ENCODE results near the gene TMEM145.

TMEM145 gene

DNA sequence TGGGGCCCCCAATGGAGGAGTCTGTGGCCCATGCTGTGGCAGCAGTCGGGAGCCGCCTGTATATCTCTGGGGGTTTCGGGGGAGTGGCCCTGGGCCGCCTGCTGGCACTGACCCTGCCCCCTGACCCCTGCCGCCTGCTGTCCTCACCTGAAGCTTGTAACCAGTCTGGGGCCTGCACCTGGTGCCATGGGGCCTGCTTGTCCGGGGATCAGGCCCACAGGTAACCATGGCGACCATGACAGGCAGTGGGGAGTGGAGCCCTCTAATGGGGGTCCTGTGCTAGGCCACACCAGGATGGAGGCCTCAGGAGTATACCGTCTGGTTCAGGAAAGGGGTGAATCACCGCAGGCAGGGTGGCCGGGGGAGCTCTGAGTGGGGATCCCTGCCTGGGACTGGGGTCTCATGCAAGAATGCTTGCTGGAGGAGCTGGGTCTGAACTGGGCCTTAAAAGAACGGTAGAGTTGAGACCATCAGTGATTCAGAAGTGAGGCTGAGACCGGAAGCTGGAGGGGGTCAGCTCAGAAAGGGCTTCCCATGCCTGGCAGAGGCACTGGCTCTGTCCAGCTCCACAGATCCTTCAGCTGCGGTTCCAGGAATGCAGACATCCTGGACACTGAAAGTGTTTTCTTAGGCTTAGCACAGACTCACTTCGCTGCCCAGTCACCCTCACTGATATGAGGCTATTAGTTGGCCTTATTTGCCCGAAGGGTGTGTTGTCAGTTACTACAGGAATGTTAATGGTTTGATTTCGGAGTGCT lies 47.9 kb downstream of the TMEM145 start:
- Histone ChIP-seq H3K4me2 (ENCODE audit: low read length) (no peak overlapping the region), H3K9ac (ENCODE audit: low read length) (no peak overlapping the region), H3F3A (ENCODE audit: insufficient read depth, low read length) (no peaks in the 10 kb centered on the region), H3K27me3 (ENCODE audit: insufficient read depth, low read length) (no peaks in the 10 kb centered on the region), H3K9me3 (ENCODE audit: low read length) (peaks cover 12% of the 10 kb centered on the region), H2AFZ (ENCODE audit: low read length) (no peak overlapping the region), H4K20me1 (ENCODE audit: insufficient read depth, low read length) (no peaks in the 10 kb centered on the region), H3K79me2 (ENCODE audit: insufficient read depth, low read length) (no peaks in the 10 kb centered on the region), H3K36me3 (ENCODE audit: insufficient read depth, low read length) (peaks cover 19% of the 10 kb centered on the region), H3K4me1 (ENCODE audit: insufficient read depth, low read length, severe bottlenecking) (peaks cover 18% of the 10 kb centered on the region), H3K9me2 (ENCODE audit: low read depth, low read length) (no peaks in the 10 kb centered on the region), H3K27ac (ENCODE audit: low read depth, low read length, poor library complexity, severe bottlenecking) (no peak overlapping the region), H3K4me3 (ENCODE audit: low read depth, low read length, poor library complexity, severe bottlenecking) (no peak overlapping the region)
- TF ChIP-seq EZH2 (IDR thresholded peaks at IDR 0.05; ENCODE audit: borderline replicate concordance, low read length) = no peak
- TF ChIP-seq, protein P1, sequence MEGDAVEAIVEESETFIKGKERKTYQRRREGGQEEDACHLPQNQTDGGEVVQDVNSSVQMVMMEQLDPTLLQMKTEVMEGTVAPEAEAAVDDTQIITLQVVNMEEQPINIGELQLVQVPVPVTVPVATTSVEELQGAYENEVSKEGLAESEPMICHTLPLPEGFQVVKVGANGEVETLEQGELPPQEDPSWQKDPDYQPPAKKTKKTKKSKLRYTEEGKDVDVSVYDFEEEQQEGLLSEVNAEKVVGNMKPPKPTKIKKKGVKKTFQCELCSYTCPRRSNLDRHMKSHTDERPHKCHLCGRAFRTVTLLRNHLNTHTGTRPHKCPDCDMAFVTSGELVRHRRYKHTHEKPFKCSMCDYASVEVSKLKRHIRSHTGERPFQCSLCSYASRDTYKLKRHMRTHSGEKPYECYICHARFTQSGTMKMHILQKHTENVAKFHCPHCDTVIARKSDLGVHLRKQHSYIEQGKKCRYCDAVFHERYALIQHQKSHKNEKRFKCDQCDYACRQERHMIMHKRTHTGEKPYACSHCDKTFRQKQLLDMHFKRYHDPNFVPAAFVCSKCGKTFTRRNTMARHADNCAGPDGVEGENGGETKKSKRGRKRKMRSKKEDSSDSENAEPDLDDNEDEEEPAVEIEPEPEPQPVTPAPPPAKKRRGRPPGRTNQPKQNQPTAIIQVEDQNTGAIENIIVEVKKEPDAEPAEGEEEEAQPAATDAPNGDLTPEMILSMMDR (IDR thresholded peaks at IDR 0.05; ENCODE audit: low read length) = peak; percentile 31

DNA sequence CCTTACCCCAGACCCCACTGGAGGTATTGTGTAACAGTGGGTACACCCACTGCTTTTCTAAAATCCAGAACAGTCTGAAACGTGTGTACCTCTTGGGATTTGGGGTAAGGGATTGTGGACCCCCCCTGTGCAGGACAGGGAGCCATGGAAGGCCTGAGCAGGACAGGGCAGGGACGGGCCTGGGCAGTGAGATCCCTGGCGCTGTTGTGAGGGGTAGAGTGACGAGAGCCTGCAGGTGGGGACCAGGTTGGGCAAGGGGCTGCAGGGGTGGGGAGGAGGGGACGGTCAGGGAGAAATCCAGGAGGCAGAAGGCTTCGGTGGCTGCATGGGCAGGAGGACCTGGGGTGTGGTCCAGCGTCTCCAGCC lies 48.4 kb downstream of the TMEM145 start:
- no peak overlapping the region for H3K9ac ChIP-seq (ENCODE audit: low read length)
- TF ChIP-seq, protein P1 (IDR thresholded peaks at IDR 0.05; ENCODE audit: low read length) = no peak
- TF ChIP-seq EZH2 (IDR thresholded peaks at IDR 0.05; ENCODE audit: borderline replicate concordance, low read length) = no peak
- no peak overlapping the region for H3K4me2 ChIP-seq (ENCODE audit: low read length)
- H3K36me3 ChIP-seq (ENCODE audit: insufficient read depth, low read length) = peaks cover 19% of the 10 kb centered on the region
- no peak overlapping the region for H3K27ac ChIP-seq (ENCODE audit: low read depth, low read length, poor library complexity, severe bottlenecking)
- H3K4me1 ChIP-seq (ENCODE audit: insufficient read depth, low read length, severe bottlenecking) = peaks cover 18% of the 10 kb centered on the region
- no peak overlapping the region for H3K4me3 ChIP-seq (ENCODE audit: low read depth, low read length, poor library complexity, severe bottlenecking)
- H2AFZ ChIP-seq (ENCODE audit: low read length) = no peak overlapping the region
- peaks cover 12% of the 10 kb centered on the region for H3K9me3 ChIP-seq (ENCODE audit: low read length)
- no peaks in the 10 kb centered on the region for H3K79me2 ChIP-seq (ENCODE audit: insufficient read depth, low read length)
- H3K27me3 ChIP-seq (ENCODE audit: insufficient read depth, low read length) = no peaks in the 10 kb centered on the region
- no peaks in the 10 kb centered on the region for H4K20me1 ChIP-seq (ENCODE audit: insufficient read depth, low read length)
- no peaks in the 10 kb centered on the region for H3F3A ChIP-seq (ENCODE audit: insufficient read depth, low read length)
- H3K9me2 ChIP-seq (ENCODE audit: low read depth, low read length) = no peaks in the 10 kb centered on the region

DNA sequence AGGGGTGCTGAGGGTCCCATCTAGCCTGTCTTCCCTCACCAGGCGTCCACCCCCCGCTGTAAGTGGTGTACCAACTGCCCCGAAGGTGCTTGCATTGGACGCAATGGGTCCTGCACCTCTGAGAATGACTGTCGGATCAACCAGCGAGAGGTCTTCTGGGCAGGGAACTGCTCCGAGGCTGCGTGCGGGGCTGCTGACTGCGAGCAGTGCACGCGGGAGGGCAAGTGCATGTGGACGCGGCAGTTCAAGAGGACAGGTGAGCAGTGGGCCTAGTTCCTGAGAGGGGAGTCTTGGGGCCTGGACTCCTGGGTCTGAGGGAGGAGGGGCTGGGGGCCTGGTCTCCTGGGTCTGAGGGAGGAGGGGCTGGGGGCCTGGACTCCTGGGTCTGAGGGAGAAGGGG lies 49.2 kb downstream of the TMEM145 start:
- Histone ChIP-seq H3K4me2 (ENCODE audit: low read length) (no peak overlapping the region), H3K36me3 (ENCODE audit: insufficient read depth, low read length) (peaks cover 19% of the 10 kb centered on the region), H3K9ac (ENCODE audit: low read length) (no peak overlapping the region), H3K9me2 (ENCODE audit: low read depth, low read length) (no peaks in the 10 kb centered on the region), H3K9me3 (ENCODE audit: low read length) (peaks cover 12% of the 10 kb centered on the region), H3K79me2 (ENCODE audit: insufficient read depth, low read length) (no peaks in the 10 kb centered on the region), H3K27ac (ENCODE audit: low read depth, low read length, poor library complexity, severe bottlenecking) (no peak overlapping the region), H3K27me3 (ENCODE audit: insufficient read depth, low read length) (no peaks in the 10 kb centered on the region), H4K20me1 (ENCODE audit: insufficient read depth, low read length) (no peaks in the 10 kb centered on the region), H3K4me1 (ENCODE audit: insufficient read depth, low read length, severe bottlenecking) (peaks cover 18% of the 10 kb centered on the region), H2AFZ (ENCODE audit: low read length) (no peak overlapping the region), H3F3A (ENCODE audit: insufficient read depth, low read length) (no peaks in the 10 kb centered on the region), H3K4me3 (ENCODE audit: low read depth, low read length, poor library complexity, severe bottlenecking) (no peak overlapping the region)
- no peak for TF ChIP-seq EZH2 (IDR thresholded peaks at IDR 0.05; ENCODE audit: borderline replicate concordance, low read length)
- TF ChIP-seq, protein P1 (IDR thresholded peaks at IDR 0.05; ENCODE audit: low read length) = no peak

Data from OCI-LY1 (cell line).